Astrocyte (in vitro differentiated cells and primary cell): ENCODE results near the gene NUFIP2. TPM values are rescaled to one million over a fixed set of nuclear protein-coding genes. Genes with fewer than 3 reads are reported as not detected.
"Not testable (repeated sequence)": the region's sequence is repeated elsewhere in the genome, so short reads cannot be mapped to it uniquely, and the experiment has no call there.

Source experiments
- DNase-seq: peaks from one replicate; pipeline ENCODE4 v3.0.0-alpha.2; 2010; ENCODE audit warnings: low read depth
- FAIRE-seq: peaks from 2 replicates; lab custom pipeline; 2011; peaks lifted over from hg19 to GRCh38; lab: Jason Lieb, UNC
- H2AFZ ChIP-seq: 2 replicates; pipeline ENCODE4 v1.6.0; 2012; ENCODE audit warnings: low read depth, low read length, inconsistent platforms
- H3K27ac ChIP-seq: 2 replicates; pipeline ENCODE4 v1.5.1; 2011; ENCODE audit warnings: low read depth, low read length, inconsistent platforms
- H3K27me3 ChIP-seq: 2 replicates; pipeline ENCODE4 v1.6.0; 2011; ENCODE audit warnings: low read length, inconsistent platforms; ENCODE audit not compliant: insufficient read depth
- H3K36me3 ChIP-seq: 2 replicates; pipeline ENCODE4 v1.5.1; 2011; ENCODE audit warnings: low read length, inconsistent platforms; ENCODE audit not compliant: insufficient read depth
- H3K4me1 ChIP-seq: 2 replicates; pipeline ENCODE4 v1.5.1; 2011; ENCODE audit warnings: low read length, inconsistent platforms; ENCODE audit not compliant: insufficient read depth
- H3K4me2 ChIP-seq: 2 replicates; pipeline ENCODE4 v1.6.0; 2012; ENCODE audit warnings: low read length, inconsistent platforms
- H3K4me3 ChIP-seq: 2 replicates; pipeline ENCODE4 v1.5.1; 2011; ENCODE audit warnings: low read depth, mild to moderate bottlenecking, low read length, inconsistent platforms; ENCODE audit not compliant: insufficient read depth
- H3K79me2 ChIP-seq: 2 replicates; pipeline ENCODE4 v1.6.0; 2012; ENCODE audit warnings: mild to moderate bottlenecking, low read length, inconsistent platforms; ENCODE audit not compliant: insufficient read depth
- H3K9ac ChIP-seq: 2 replicates; pipeline ENCODE4 v1.6.0; 2012; ENCODE audit warnings: mild to moderate bottlenecking, low read length, inconsistent platforms
- H3K9me3 ChIP-seq: 2 replicates; pipeline ENCODE4 v1.5.1; 2012; ENCODE audit warnings: low read depth, mild to moderate bottlenecking, low read length, inconsistent platforms; ENCODE audit not compliant: insufficient read depth
- H4K20me1 ChIP-seq: 2 replicates; pipeline ENCODE4 v1.6.0; 2012; ENCODE audit warnings: low read length, inconsistent platforms; ENCODE audit not compliant: insufficient read depth
- H3K27ac Mint-ChIP-seq: one replicate; pipeline ENCODE4 v1.8.0; 2021; ENCODE audit warnings: mild to moderate bottlenecking, mixed read lengths; ENCODE audit not compliant: unreplicated experiment
- H3K27me3 Mint-ChIP-seq: one replicate; pipeline ENCODE4 v1.8.0; 2021; ENCODE audit warnings: low read depth, mixed read lengths; ENCODE audit not compliant: unreplicated experiment
- H3K36me3 Mint-ChIP-seq: one replicate; pipeline ENCODE4 v1.8.0; 2021; ENCODE audit warnings: low read depth, mixed read lengths; ENCODE audit not compliant: unreplicated experiment
- H3K4me1 Mint-ChIP-seq: one replicate; pipeline ENCODE4 v1.8.0; 2021; ENCODE audit warnings: low read depth, mixed read lengths; ENCODE audit not compliant: unreplicated experiment
- H3K4me3 Mint-ChIP-seq: one replicate; pipeline ENCODE4 v1.8.0; 2021; ENCODE audit warnings: mild to moderate bottlenecking, moderate library complexity, mixed read lengths; ENCODE audit not compliant: unreplicated experiment
- H3K9me3 Mint-ChIP-seq: one replicate; pipeline ENCODE4 v1.8.0; 2021; ENCODE audit warnings: mild to moderate bottlenecking, mixed read lengths; ENCODE audit not compliant: unreplicated experiment
- EZH2 ChIP-seq: IDR thresholded peaks from 2 replicates; pipeline ENCODE4 v1.6.1; 2012; ENCODE audit warnings: mild to moderate bottlenecking, low read length, inconsistent platforms; ENCODE audit not compliant: insufficient read depth
- total RNA-seq: library from RNA; stranded (reverse); gene quantifications from 2 replicates; pipeline ENCODE4 v1.2.1, GENCODE V29; 2021
- TF ChIP-seq, protein P1 (sequence below): IDR thresholded peaks from 2 replicates; pipeline ENCODE4 v1.5.1; 2011; ENCODE audit warnings: low read depth, mild to moderate bottlenecking, inconsistent platforms, low read length, moderate library complexity; ENCODE audit not compliant: insufficient read depth

Gene NUFIP2
- total RNA-seq, 1 donor from 2014 or later = 79.8 TPM

DNA sequence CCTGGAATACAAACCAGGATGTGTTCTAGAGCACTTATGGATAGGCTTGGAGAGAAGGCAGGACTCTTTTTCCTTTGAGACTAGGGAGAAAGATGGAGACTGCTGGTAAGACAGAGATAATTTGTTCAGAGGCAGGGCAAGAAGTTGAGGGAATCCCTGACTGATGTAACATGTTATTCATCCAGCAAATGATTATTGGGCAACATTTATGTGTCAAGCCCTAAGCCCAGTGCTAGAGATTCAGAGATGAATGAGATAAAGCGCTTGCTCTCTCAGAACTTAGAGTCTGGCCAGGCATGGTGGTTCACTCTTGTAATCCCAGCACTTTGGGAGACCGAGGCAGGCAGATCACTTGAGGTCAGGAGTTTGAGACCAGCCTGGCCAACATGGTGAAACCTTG is 47.8 kb upstream of the NUFIP2 start:
- DNase-seq (no peak), FAIRE-seq (no peak)
- no peaks in the 10 kb centered on the region for H3K4me1 Mint-ChIP-seq
- no peaks in the 10 kb centered on the region for H3K4me1 ChIP-seq
- H3K9ac ChIP-seq = no peak overlapping the region
- H3K4me3 ChIP-seq = no peak overlapping the region
- no peak overlapping the region for H3K4me3 Mint-ChIP-seq
- no peaks in the 10 kb centered on the region for H4K20me1 ChIP-seq
- H3K27me3 Mint-ChIP-seq = peaks cover 30% of the 10 kb centered on the region
- no peak overlapping the region for H3K27ac Mint-ChIP-seq
- TF ChIP-seq, protein P1, sequence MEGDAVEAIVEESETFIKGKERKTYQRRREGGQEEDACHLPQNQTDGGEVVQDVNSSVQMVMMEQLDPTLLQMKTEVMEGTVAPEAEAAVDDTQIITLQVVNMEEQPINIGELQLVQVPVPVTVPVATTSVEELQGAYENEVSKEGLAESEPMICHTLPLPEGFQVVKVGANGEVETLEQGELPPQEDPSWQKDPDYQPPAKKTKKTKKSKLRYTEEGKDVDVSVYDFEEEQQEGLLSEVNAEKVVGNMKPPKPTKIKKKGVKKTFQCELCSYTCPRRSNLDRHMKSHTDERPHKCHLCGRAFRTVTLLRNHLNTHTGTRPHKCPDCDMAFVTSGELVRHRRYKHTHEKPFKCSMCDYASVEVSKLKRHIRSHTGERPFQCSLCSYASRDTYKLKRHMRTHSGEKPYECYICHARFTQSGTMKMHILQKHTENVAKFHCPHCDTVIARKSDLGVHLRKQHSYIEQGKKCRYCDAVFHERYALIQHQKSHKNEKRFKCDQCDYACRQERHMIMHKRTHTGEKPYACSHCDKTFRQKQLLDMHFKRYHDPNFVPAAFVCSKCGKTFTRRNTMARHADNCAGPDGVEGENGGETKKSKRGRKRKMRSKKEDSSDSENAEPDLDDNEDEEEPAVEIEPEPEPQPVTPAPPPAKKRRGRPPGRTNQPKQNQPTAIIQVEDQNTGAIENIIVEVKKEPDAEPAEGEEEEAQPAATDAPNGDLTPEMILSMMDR = no peak
- no peak for TF ChIP-seq EZH2
- no peak overlapping the region for H3K4me2 ChIP-seq
- no peaks in the 10 kb centered on the region for H3K79me2 ChIP-seq
- peaks cover 2% of the 10 kb centered on the region for H3K9me3 Mint-ChIP-seq
- no peaks in the 10 kb centered on the region for H3K36me3 ChIP-seq
- no peaks in the 10 kb centered on the region for H3K36me3 Mint-ChIP-seq
- H3K27me3 ChIP-seq = peaks cover 11% of the 10 kb centered on the region
- no peak overlapping the region for H2AFZ ChIP-seq
- H3K27ac ChIP-seq = no peak overlapping the region
- H3K9me3 ChIP-seq = no peaks in the 10 kb centered on the region

DNA sequence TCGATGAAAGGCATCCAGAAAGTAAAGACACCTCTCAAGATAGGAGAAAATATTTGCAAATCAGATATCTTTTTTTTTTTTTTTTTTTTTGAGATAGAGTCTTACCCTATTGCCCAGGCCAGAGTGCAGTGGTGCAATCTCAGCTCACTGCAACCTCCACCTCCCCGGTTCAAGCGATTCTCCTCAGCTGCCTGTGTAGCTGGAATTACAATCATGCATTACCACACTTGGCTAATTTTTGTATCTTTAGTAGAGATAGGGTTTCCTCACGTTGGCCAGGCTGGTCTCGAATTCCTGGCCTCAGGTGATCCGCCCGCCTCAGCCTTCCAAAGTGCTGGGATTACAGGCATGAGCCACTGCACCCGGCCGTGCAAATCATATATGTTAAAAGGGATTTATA is 45.1 kb upstream of the NUFIP2 start:
- H2AFZ ChIP-seq, H3K79me2 ChIP-seq, H3K4me2 ChIP-seq, H3K36me3 ChIP-seq, H3K4me3 Mint-ChIP-seq, H3K27me3 ChIP-seq, H3K4me3 ChIP-seq, H3K9ac ChIP-seq, H3K9me3 Mint-ChIP-seq, H3K27ac ChIP-seq, H3K27ac Mint-ChIP-seq, H3K36me3 Mint-ChIP-seq, H3K4me1 Mint-ChIP-seq, H3K4me1 ChIP-seq, DNase-seq, FAIRE-seq, H4K20me1 ChIP-seq, H3K9me3 ChIP-seq: not testable (repeated sequence)
- H3K27me3 Mint-ChIP-seq = peaks cover 22% of the 10 kb centered on the region

DNA sequence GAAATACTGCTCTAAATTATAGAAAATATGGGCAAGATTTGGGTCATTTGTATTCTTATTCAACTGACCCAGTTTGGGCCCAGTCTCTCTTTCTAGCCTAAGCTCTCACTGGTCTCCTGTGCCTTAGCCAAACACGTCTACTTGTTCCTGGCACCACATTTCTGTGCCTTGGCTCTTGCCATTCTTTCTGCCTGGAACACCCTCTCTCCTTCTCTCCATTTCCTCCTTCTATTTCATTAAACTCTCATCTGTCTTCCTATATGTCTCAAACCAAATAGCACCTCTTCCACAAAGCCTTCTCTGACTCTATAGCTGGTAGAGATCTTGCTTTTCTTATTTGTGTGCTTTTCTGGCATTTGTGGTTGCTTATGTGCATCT is 37.7 kb upstream of the NUFIP2 start:
- no peak overlapping the region for H3K4me3 ChIP-seq
- no peak overlapping the region for H3K4me2 ChIP-seq
- TF ChIP-seq EZH2 = no peak
- TF ChIP-seq, protein P1 = no peak
- Mint-ChIP-seq H3K27ac (no peak overlapping the region), H3K4me3 (no peak overlapping the region), H3K9me3 (no peaks in the 10 kb centered on the region), H3K4me1 (no peaks in the 10 kb centered on the region), H3K36me3 (no peaks in the 10 kb centered on the region), H3K27me3 (peaks cover 2% of the 10 kb centered on the region)
- FAIRE-seq (no peak), DNase-seq (no peak)
- H3K27ac ChIP-seq = no peak overlapping the region
- H2AFZ ChIP-seq = no peak overlapping the region
- no peaks in the 10 kb centered on the region for H3K27me3 ChIP-seq
- H3K9ac ChIP-seq = no peak overlapping the region
- no peaks in the 10 kb centered on the region for H3K9me3 ChIP-seq
- no peaks in the 10 kb centered on the region for H3K36me3 ChIP-seq
- no peaks in the 10 kb centered on the region for H3K4me1 ChIP-seq
- H4K20me1 ChIP-seq = no peaks in the 10 kb centered on the region
- no peaks in the 10 kb centered on the region for H3K79me2 ChIP-seq
